NT2/D1 (cell line): ENCODE measurements around the gene TNS1.

Experiments used
- YY1 ChIP-seq: IDR thresholded peaks from 2 replicates; pipeline ENCODE4 v1.6.1; 2011; ENCODE audit not compliant: insufficient read length, insufficient read depth
- ZNF274 ChIP-seq: IDR thresholded peaks from 2 replicates; pipeline ENCODE4 v1.6.1; 2011; ENCODE audit warnings: mild to moderate bottlenecking, low read depth, low read length

DNA sequence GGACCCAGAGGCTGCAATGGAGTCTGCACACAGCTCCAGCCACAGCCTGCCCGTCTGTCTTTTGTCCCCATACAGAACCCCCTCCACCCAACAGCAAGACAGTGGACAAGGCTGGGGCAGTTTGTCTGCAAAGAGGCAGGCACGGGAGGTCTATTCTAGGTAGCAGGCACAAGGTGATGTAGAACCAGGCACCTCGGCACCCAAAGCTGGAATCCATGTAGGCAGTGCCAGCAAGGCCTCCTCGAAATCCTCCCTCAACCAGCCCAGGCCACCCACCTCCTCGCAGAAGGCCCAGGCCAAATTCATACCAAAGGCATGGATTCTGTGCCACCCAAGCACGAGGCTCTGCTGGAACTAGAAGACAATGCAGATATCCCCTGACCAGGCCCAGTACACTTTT lies 179.2 kb downstream of the TNS1 start:
- TF ChIP-seq YY1 (no peak), ZNF274 (no peak)
